Lower leg skin (tissue), 3 donors: ENCODE data around the gene TNN.

Experiments used
- POLR2A ChIP-seq, 2 donors: fragments of 450-650 bp; IDR thresholded peaks; one replicate each; pipeline ENCODE4 v1.6.1; 2016 to 2017; ENCODE audit warnings: antibody characterized with exemption in 2 of 2, mild to moderate bottlenecking in 1 of 2, moderate library complexity in 1 of 2
- TF ChIP-seq, protein P1 (sequence below), 3 donors: fragments of 450-650 bp; IDR thresholded peaks; one replicate each; pipeline ENCODE4 v1.5.1; 2016; ENCODE audit warnings: antibody characterized with exemption in 3 of 3, mild to moderate bottlenecking in 3 of 3, moderate library complexity in 2 of 3

DNA sequence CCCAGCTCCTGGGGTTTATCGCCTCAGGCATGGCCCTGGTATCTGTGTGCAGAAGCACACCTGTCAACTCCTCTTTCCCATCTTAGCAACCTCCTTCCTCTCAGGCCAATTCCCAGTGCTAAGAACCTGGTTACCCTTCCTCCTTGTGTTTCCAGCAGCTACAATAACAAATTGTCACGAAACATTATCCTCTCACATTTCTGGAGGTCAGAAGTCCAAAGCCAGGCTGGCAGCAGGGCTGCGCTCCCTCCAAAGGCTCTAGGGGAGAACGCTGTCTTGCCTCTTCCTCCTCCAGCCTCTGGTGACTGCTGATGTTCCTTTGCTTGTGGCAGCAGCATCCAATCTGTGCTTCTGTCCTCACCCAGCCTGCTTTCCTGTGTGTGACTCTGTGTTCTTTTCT, 33.7 kb upstream of the TNN start:
- TF ChIP-seq POLR2A (IDR thresholded peaks at IDR 0.05) = no peak
- TF ChIP-seq, protein P1, sequence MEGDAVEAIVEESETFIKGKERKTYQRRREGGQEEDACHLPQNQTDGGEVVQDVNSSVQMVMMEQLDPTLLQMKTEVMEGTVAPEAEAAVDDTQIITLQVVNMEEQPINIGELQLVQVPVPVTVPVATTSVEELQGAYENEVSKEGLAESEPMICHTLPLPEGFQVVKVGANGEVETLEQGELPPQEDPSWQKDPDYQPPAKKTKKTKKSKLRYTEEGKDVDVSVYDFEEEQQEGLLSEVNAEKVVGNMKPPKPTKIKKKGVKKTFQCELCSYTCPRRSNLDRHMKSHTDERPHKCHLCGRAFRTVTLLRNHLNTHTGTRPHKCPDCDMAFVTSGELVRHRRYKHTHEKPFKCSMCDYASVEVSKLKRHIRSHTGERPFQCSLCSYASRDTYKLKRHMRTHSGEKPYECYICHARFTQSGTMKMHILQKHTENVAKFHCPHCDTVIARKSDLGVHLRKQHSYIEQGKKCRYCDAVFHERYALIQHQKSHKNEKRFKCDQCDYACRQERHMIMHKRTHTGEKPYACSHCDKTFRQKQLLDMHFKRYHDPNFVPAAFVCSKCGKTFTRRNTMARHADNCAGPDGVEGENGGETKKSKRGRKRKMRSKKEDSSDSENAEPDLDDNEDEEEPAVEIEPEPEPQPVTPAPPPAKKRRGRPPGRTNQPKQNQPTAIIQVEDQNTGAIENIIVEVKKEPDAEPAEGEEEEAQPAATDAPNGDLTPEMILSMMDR (IDR thresholded peaks at IDR 0.05) = no peak
